Measurements from ENCODE around the gene KLHL18.
"Not testable (repeated sequence)": the region's sequence is repeated elsewhere in the genome, so short reads cannot be mapped to it uniquely, and the experiment has no call there.

KLHL18 gene

DNA sequence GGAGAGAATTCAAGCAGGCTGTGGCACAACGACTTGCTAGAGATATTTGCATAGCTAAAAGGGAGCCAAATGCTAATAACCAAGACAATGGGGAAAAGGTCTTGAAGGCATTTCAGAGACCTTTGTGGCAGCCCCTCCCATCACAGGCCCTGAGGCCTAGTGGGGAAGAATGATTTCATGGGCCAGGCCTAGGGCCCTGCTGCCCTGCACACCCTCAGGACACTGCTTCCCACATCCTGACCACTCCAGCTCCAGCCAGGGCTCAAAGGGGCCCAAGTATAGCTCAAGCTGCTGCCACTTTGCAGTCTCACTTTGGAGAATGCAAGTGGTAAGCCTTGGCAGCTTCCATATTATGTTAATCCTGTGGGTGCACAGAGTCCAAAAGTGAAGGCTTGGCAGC is 76.6 kb downstream of the KLHL18 start:
- no peak for DNase-seq

DNA sequence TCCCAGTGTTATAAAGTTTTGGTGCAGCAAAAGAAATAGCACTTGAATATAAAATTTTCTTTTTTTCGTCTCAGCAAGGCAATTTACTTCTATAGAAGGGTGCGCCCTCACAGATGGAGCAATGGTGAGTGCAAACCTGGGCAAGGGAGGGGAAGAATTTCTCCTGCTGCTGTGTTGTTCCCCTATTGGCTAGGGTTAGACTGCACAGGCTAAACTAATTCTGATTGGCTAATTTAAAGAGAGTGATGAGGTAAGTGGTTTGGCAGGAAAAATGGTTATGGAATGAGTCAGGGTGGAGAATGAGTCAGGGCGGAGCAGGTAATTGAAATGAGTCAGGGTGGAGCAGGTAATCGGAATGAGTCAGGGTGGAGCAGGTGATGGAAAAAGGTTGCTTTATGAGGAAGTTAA is 77.4 kb downstream of the KLHL18 start:
- DNase-seq, result not testable (repeated sequence)

DNA sequence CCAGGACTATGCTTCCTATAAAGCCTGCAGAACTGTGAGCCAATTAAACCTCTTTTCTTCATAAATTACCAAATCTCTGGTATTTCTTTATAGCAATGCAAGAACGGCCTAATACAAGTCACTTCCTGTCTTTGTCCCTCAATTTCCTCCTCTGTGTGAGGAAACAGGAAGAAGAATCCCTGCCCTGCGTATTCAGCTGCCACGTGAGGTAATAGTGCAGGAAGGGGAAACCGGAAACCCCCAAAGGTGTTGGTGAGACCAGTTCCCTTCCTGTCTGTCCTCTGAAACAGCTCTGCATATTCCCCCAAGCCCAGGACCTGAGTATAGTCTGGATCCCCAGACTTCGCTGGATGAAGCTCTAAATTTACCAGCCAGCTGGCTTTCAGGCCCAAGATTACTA is 80.0 kb downstream of the KLHL18 start:
- DNase-seq, result no peak

DNA sequence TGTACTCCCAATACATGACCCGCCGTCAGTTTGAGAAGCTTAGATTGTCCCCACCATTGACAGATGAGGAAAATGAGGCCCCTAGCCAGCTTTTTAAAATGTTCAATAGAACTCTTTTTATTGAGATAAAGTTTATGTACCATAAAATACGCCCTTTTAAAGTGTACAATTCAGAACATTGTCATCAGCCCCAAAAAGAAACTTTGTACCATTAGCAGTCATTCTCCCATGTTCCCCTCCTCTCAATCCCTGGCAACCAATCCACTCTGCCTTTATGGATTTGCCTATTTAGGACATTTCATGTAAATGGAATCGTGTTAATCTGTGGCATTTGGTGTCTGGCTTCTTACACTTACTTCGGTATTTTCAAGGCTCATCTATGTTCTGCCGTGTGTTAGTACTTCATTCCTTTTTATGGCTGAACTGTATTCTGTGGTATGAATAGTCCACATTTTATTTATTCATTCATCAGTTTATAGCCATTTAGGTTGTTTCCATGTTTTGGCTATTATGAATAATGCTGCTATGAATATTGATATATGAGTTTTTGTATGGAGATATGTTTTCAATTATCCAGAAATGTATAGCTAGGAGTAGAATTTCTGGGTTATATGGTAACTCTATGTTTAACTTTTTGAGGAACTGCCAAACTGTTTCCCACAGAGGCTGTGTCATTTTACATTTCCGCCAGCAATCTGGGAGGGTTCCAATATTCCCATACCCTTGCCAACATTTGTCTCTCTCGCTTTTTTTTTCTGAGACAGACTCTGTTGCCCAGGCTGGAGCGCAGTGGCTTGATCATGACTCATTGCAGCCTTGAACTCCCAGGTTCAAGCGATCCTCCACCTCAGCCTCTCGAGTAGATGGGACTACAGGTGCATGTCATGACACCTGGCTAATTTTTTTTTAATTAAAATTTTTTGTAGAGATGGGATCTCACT is 82.7 kb downstream of the KLHL18 start:
- DNase-seq, result no peak

DNA sequence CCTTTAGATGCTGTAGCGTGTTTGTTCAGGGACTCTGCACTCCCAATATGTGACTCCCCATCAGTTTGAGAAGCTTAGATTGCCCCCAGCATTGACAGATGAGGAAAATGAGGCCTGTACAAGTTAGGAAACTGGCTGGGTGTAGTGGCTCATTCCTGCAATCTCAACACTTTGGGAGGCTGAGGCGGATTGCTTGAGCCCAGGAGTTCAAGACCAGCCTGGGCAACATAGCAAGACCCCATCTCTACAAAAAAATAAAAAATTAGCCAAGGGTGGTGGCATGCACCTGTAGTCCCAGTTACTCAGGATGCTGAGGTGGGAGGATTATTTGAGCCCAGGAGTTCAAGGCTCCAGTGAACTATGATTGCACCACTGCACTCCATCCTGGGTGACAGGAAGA is 84.1 kb downstream of the KLHL18 start:
- no peak for DNase-seq

DNA sequence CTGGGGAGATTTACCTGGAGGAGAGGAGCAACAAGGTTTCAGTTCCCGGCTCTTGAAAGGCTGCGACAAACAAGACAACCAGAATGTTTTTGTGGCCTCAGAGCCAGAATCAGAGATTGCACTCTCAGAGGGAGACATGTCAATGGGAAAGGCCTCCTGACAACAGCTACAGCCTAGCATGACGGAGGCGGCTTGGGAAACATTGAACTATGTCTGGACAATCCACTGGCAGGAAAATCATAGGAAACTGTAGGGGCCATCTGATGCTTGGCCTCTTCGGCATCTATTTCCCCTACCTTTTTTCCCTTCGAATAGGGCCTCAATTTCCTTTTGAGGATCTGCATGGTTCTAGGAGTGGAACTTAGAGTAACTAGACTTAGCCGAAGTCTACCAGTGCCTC is 84.9 kb downstream of the KLHL18 start:
- no peak for DNase-seq

DNA sequence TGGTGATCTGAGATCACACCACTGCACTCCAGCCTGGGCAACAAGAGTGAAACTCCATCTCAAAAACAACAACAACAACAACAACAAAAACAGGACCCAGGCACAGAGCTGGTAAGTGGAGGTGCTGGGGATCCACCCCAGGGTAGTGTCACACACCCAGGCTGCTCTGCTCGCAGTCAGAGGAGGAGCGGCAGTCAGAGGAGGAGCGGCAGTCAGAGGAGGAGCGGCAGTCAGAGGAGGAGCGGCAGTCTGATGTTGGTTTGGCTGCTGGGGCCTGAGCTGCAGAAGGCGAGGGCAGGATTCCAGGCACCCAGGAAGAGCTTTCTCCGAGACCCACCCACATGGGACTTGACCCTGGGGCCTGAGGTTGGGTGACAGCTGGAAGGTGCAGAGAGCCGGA is 87.3 kb downstream of the KLHL18 start:
- DNase-seq, result not testable (repeated sequence)

DNA sequence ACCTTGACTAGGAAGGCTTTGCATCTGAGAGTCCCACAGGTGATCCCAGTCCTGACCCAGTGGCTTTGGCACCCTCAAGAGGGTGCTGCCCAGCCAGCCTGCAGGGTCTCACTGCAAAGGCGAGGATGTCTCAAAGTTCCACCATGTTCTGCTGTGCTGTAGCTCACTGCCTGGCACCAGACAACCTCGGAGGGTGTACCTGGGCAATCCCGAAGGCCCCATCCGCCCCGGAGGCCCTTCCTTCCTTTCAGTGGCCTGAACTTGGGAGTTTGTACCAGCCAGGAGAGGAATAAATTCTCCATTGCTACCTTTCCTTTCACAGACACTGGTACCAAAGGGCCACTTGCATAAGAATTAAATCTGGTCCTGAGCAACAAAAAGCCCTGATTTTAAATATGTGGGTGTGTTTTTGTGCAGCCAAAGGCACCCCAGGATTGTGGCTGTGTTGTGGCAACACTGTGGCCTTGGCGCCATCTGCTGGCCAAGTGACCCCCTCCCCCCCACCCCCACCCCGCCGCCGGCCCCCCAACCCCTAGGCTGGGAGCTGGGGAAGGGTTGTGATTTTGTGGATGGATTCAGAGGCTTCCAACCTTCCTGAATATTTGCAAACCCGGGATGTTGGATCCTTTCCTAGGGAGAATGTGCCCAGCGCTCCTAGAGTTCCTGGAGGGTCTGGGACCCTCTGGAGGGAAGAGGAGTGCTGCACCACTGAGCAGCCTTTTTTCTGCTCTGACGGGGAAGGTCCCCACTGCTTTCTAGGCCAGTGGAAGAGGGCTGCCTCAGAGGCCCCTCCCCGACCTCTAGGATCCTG is 88.3 kb downstream of the KLHL18 start:
- peak in 4 of 56 donors; percentile 1 to 8 (median 6) for DNase-seq

DNA sequence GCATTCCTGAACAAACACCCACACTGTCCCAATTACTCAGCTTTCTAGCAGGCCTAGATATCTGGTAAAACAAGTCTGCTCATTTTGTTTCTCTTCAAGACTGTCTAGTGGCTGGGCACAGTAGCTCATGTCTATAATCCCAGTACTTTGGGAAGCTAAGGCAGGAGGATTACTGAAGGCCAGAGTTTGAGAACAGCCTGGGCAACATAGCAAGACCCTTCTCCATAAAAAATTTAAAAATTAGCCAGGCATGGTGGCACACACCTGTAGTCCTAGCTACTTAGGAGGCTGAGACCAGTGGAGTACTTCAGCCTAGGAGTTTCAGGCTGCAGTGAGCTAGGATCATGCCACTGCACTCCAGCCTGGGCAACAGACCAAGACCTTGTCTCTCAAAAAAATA is 91.8 kb downstream of the KLHL18 start:
- DNase-seq, result no peak

DNA sequence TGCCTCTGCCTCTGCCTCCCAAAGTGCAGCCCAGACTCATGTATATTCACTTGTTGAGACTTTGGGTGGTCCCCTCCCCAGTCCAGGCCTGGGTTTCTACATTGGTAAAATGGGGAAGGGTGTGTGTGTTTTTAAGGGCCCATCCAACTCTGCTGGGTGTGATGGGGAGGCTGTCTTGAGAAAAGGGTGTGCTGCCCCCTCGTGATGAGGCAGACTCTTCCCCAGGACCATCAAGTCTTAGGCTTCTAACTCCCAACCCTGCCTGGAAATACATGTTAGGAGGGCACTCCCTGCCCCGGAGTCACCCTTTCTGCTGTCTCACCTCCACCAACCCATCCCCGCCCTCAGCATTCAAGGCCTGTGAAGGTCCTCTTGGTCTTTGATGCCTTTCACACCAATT is 93.6 kb downstream of the KLHL18 start:
- no peak for DNase-seq

DNA sequence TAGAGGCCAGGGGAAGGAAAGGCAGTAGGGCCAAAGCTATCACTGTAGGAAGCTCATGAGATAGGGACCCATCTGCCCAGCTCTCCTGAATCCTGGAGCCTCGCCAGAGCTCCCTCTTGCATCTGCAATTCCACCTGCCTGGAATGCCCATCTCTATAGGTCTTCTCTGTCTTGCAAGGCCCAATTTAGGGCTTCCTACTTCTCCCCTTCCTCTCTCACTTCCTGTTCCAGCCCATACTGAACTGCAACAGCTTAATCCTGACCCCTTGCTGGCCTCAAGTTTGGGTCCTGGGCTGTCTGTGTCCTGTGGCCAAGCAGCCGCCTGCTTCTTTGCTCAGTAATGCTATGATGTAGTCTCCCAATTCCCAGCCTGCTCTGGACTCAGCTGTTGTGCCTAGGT is 94.4 kb downstream of the KLHL18 start:
- DNase-seq, result peak in 2 of 56 donors; percentile 4 to 16

DNA sequence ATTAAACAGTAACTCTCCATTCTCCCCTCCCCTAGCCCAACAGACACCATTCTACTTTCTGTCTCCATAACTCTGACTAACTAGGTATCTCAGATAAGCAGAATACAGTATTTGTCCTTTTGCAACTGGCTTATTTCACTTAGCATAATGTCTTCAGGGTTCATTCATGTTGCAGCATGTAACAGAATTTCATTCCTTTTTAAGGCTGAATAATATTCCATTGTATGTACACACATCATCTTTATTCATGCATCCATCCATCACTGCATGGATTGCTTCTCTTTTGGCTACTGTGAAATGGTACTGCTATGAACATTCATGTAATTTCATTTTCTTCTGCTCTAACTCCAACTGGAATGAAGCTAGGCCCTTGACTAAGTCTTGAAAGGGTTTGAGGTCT is 96.1 kb downstream of the KLHL18 start:
- DNase-seq, result no peak

DNA sequence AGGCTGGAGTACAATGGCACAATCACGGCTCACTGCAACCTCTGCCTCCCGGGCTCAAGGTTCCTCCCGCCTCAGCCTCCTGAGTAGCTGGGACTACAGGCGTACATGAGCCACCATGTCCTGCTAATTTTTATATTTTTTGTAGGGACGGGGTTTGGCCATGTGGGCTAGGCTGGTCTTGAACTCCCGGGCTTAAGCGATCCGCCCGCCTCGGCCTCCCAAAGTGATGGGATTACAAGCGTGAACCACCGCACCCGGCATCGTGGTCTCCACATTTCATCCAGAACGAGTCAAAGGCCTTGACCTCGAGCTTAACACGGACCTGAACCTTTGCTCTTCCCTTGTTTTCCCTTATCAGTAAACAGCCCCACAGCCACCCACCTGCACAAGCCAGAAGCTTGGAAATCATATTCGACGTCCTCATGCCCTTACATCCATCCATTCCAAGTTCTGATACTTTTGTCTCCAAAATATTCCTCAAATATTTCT is 96.7 kb downstream of the KLHL18 start:
- no peak for DNase-seq

DNA sequence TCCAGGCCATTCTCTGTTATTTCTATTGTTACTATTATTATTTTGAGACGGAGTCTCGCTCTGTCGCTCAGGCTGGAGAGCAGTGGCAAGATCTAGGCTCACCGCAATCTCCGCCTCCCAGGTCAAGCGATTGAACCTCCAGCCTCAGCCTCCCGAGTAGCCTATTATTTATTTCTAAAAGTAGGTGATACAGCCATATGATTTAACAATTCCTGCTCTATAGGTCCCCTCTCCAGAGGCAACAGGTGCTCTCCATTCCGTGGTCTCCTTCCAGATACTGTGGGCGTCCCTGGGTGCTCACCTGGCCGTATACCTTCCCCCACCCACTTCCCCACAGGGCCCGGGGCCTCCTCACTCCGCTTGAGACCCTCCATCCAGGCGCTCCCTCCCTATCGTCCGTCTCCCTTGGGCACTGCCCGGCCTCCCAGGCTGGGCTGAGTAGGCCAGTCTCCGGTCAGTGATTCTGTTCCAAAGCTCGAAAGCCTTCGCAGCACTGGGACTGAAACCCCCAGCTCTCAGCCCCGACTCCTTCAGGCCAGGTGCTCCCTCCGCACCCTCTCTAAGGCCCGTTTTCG is 97.4 kb downstream of the KLHL18 start:
- peak in 1 of 56 donors; percentile 50 for DNase-seq

DNA sequence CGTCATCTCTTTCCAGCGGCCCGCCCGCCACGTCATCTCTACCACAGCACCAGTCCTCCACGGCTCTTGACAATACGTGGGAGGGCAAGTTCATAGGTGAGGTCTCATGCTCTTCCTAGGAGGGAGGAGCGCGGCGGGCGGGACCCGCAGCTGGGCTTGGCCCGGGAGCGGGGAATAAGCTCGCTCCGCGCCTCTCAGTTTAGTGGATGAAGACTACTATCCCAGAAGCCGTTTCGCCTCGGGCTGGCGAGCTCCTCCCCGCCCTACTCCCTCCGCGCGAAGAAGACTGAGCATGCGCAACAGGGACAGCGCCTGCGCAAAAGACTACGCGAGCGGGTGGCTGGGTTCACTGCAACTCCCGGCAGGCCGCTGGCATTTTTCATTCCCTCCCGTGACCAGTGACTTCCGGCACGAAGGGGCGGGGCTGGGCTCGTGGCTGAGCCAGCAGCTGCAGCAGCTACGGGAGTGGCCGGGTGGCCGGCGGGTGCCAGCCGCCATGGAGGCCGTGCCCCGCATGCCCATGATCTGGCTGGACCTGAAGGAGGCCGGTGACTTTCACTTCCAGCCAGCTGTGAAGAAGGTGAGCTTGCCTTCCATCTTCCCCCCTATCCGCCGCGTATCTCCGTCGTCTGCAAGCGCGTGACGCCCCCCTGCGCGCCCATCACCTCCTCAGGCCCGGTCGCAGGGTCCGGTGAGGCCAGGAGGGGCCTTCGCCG is 98.0 kb downstream of the KLHL18 start, which contains the start of gene PTPN23:
Gene PTPN23, plus strand, starts transcription at position 421 of the 716 bp plus-strand sequence. Its CDS starts 76 bp downstream, at position 497.
- peak; percentile 81 to 100 (median 98) for DNase-seq

DNA sequence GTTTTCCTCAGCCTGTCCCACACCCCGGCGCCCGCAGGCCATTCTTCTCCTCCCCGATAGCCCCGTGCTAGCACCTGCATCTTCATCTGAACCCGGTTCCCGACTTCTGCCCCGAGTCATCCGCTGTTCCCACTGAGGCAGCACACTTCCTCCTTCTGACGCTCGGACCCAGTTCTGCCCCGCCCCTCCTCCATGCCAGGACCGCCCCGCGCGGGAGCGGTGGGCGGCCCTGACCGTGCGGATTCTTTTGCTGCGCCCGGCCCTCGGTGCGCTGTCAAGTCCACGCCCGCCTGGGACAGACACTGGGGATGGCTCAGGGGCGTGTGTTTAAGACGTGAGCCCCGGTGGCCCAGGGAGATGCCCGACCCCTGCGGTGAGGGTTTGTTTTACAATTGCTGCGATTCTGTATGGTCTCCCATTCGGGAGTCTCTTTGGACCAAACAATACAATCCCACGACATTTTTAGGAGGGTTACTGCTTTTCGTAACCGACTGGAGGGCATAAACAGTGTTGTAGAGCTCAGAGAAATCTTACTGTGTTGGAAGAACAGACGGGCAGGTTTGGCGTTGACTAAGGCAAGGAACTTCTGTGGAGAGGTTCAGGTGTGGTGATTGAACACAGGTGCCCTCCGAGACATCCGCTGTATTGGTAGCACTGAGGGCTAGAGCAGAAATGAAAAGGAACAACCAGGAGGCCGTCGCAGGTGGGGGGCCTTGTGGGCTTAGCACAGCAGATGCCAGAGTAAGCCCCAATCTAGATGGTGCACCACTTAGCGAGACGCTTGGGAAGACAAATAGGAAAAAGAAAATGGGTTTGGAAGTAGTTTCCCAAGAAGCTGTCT is 98.8 kb downstream of the KLHL18 start:
- peak in 48 of 56 donors; percentile 42 to 86 (median 69) for DNase-seq

DNA sequence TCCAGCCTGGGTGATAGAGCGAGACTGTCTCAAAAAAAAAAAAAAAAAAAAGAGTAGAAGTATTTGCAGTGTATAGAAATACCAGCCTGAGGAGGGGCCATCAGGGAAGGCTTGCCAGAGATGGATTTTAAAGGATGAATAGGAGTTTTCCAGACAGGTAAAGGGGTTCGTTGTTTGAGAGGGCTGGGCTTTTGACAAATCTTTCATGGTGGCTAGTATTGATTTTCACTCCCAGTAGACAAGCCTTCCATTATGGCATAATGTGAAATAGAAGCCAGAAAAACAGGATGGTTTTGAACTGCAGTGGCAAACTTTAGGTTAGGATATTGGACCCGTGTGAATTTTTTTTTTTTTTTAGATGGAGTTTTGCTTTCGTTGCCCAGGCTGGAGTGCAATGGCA is 101.7 kb downstream of the KLHL18 start:
- no peak for DNase-seq

DNA sequence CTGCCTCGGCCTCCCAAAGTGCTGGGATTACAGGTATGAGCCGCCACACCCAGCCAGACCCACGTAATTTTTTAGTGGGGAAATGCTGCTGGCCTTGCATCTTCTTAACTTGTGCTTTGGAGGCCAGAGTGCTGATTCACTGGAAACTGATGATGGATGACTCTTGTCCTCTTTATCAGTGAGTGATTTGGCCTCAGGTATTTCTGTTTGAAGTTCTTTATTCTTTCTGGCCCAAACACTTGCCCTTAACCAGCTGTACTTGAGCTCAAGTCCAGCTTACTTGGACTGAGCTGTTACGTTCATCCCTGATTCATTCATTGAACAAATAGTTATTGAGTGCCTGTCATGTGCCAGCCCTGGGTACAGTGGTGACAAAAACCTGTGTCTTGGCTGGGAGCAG is 102.3 kb downstream of the KLHL18 start:
- no peak for DNase-seq

DNA sequence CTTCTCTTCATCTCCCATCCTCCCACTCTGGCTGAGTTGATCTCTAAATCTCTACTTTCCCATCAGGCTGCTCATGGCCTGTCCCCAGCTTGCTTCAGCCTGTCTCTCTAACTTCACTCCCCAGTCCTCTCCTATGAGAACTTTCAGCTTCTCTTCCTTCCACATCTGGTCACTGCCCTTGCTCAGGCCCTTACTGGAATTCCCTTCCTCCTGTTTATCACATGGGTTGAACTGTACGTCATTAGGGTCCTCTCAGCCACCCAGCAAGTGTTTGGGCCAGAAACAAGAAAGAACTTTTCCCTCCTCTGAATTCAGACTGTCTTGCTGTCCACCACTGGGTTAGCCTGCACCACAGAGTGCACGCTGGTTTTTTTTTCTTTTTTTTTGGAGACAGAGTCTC is 103.1 kb downstream of the KLHL18 start:
- DNase-seq, result no peak

DNA sequence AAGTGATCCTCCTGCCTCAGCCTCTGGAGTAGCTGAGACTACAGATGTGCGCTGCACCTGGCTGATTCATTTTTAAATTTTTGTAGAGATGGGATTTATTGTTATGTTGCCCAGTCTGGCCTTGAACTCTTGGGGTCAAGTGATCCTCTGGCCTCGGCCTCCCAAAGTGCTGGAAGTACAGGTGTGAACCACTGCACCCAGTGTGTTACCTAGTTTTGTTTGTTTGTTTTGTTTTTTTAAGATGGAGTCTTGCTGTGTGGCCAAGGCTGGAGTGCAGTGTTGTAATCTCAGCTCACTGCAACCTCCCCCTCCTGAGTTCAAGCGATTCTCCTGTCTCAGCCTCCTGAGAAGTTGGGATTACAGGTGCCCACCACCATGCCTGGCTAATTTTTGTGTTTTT is 110.2 kb downstream of the KLHL18 start:
- DNase-seq, result no peak
